ENCODE measurements around the gene PSMD12. TPM values are rescaled to one million over a fixed set of nuclear protein-coding genes. Genes with fewer than 3 reads are reported as not detected.
"Not testable (repeated sequence)": the region's sequence is repeated elsewhere in the genome, so short reads cannot be mapped to it uniquely, and the experiment has no call there.

PSMD12 gene
- polyA plus RNA-seq, 1 of the 3 experiments (the other 2 are of a cell fraction): 31.4 TPM

DNA sequence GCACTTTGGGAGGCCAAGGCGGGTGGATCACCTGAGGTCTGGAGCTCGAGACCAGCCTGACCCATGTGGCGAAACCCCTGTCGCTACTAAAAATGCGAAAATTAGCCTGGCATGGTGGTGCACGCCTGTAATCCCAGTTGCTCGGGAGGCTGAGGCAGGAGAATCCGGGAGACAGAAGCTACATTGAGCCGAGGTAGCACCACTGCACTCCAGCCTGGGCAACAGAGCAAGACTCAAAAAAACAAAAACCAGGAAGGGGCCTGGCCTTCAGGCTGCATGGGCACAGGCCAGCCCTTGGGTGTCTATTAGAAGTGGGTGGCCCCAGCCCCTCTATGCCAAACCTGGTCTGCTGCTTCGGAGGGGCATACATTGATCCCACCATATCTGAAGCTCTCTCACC, 56.0 kb downstream of the PSMD12 start:
- Histone ChIP-seq H3K36me3 (replicated peaks in 1 of 2; ENCODE audit: control insufficient read depth in 1 of 2, insufficient read depth in 2 of 2, low read length in 1 of 2) (no peaks in the 10 kb centered on the region), H3K4me1 (ENCODE audit: control insufficient read depth in 1 of 2, insufficient read depth in 2 of 2, low read depth in 1 of 2, low read length in 1 of 2) (no peaks in the 10 kb centered on the region), H3K9ac (no peak overlapping the region), H4K20me1 (ENCODE audit: insufficient read depth) (no peaks in the 10 kb centered on the region), H3F3A (replicated peaks; ENCODE audit: insufficient read depth) (no peaks in the 10 kb centered on the region), H2AFZ (ENCODE audit: low read depth) (no peak overlapping the region), H3K9me2 (no peaks in the 10 kb centered on the region), H3K4me2 (no peak overlapping the region), H3K27me3 (ENCODE audit: insufficient read depth) (no peaks in the 10 kb centered on the region), H3K4me3 (ENCODE audit: low read depth in 2 of 2, low read length in 1 of 2) (no peak overlapping the region), H3K79me2 (ENCODE audit: insufficient read depth) (no peaks in the 10 kb centered on the region), H3K27ac (ENCODE audit: low read depth in 2 of 2, low read length in 1 of 2) (no peak overlapping the region), H3K9me3 (no peaks in the 10 kb centered on the region)
- TF ChIP-seq, protein P1, sequence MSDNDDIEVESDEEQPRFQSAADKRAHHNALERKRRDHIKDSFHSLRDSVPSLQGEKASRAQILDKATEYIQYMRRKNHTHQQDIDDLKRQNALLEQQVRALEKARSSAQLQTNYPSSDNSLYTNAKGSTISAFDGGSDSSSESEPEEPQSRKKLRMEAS (IDR thresholded peaks at IDR 0.05; ENCODE audit: low read depth): no peak
- TF ChIP-seq SMC3 (IDR thresholded peaks at IDR 0.05; ENCODE audit: low read depth, low read length) (no peak), EZH2phosphoT487 (IDR thresholded peaks at IDR 0.05; ENCODE audit: borderline replicate concordance, low read depth) (no peak), RFX5 (IDR thresholded peaks at IDR 0.05; ENCODE audit: low read length) (no peak), SIN3A (IDR thresholded peaks at IDR 0.05; ENCODE audit: borderline replicate concordance, low read depth, low read length) (no peak), JUND (IDR thresholded peaks at IDR 0.05) (no peak), TCF12 (IDR thresholded peaks at IDR 0.05) (no peak), GABPA (IDR thresholded peaks at IDR 0.05; ENCODE audit: low read depth) (no peak), MEF2A (IDR thresholded peaks at IDR 0.05; ENCODE audit: borderline replicate concordance, low read depth) (no peak), RCOR1 (IDR thresholded peaks at IDR 0.05; ENCODE audit: low read length) (no peak), ELF1 (IDR thresholded peaks at IDR 0.05) (no peak), GATA2 (CRISPR knock-in tag; IDR thresholded peaks at IDR 0.05) (no peak), YY1 (IDR thresholded peaks at IDR 0.05; ENCODE audit: low read depth) (no peak), FOXJ3 (CRISPR knock-in tag; IDR thresholded peaks at IDR 0.05) (no peak), RXRA (IDR thresholded peaks at IDR 0.05; ENCODE audit: borderline replicate concordance, low read depth) (no peak)
- TF ChIP-seq, protein P2, sequence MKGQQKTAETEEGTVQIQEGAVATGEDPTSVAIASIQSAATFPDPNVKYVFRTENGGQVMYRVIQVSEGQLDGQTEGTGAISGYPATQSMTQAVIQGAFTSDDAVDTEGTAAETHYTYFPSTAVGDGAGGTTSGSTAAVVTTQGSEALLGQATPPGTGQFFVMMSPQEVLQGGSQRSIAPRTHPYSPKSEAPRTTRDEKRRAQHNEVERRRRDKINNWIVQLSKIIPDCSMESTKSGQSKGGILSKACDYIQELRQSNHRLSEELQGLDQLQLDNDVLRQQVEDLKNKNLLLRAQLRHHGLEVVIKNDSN (IDR thresholded peaks at IDR 0.05; ENCODE audit: borderline replicate concordance, low read depth): no peak
- ChIA-PET CTCF (interaction anchor here (0.8 to 2.1 kb wide), 3 partner anchors 23 to 89 kb away, joined by 3 to 6 read pairs (median 5); no protein-coding TSS in a partner anchor), POLR2A (no interaction called here)
- WGBS (ENCODE audit: low lambda C conversion rate): 83% methylated on average over 10 of the region's 10 CpGs
- no peak for DNase-seq

DNA sequence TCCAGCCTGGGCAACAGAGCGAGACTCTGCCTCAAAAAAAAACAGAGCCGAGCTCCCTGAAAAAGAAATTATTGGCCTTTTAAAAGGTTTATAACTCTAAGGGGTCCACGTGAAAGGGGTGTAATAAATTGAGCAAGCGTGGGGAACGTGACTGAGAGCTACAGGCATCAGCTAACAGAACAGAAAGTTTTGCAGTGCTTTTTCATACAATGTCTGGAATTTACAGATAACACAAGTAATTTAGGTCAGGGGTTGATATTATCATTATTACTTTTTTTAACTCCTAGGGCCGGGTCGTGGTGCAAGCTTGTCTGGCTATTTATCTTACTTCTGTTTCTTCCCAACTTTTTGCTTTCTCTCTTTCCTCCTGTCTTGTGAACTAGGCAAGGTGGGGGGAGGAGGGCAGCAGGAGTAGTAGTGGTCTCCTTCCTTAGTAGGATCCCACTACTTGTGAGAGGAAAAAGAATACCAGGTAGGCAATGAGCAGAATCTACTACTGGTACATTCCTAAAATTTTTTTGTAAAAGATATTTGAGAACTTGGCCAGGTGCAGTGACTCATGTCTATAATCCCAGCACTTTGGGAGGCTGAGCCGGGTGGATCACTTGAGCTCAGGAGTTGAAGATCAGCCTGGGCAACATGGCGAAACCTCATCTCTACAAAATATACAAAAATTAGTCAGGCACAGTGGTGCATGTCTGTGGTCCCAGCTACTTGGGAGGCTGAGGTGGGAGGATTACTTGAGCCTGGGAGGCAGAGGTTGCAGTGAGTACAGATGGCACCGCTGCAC, 60.7 kb downstream of the PSMD12 start:
- not testable (repeated sequence) for H3K79me2 ChIP-seq (ENCODE audit: insufficient read depth); H3K36me3 ChIP-seq (replicated peaks in 1 of 2; ENCODE audit: control insufficient read depth in 1 of 2, insufficient read depth in 2 of 2, low read length in 1 of 2); H3K4me1 ChIP-seq (ENCODE audit: control insufficient read depth in 1 of 2, insufficient read depth in 2 of 2, low read depth in 1 of 2, low read length in 1 of 2); H3K27me3 ChIP-seq (ENCODE audit: insufficient read depth); DNase-seq; H3F3A ChIP-seq (replicated peaks; ENCODE audit: insufficient read depth); H2AFZ ChIP-seq (ENCODE audit: low read depth); H3K9ac ChIP-seq; H3K4me2 ChIP-seq; H3K9me2 ChIP-seq; H4K20me1 ChIP-seq (ENCODE audit: insufficient read depth); H3K9me3 ChIP-seq; H3K27ac ChIP-seq (ENCODE audit: low read depth in 2 of 2, low read length in 1 of 2); H3K4me3 ChIP-seq (ENCODE audit: low read depth in 2 of 2, low read length in 1 of 2)
- ChIA-PET POLR2A (interaction anchor here (0.6 kb wide), 1 partner anchor 18 kb away, joined by 3 read pairs; no protein-coding TSS in a partner anchor), CTCF (interaction anchor here (0.7 kb wide), 1 partner anchor 1886 kb away, joined by 3 read pairs; no protein-coding TSS in a partner anchor)
- WGBS (ENCODE audit: low lambda C conversion rate): 64% methylated on average over 10 of the region's 10 CpGs

All from SK-N-SH (cell line).